Erythroblast (primary cell): ENCODE data around the gene DIAPH2.
A peak's percentile ranks its signal among the peaks of the same experiment; 100 is the strongest.

Experiments used
- DNase-seq, 2 experiments: peaks; one replicate each; lab custom pipeline; 2025; lab: John Stamatoyannopoulos, UW
- GATA1 ChIP-seq: IDR thresholded peaks from 2 replicates; pipeline ENCODE4 v1.6.1; 2011; ENCODE audit warnings: low read depth, mild to moderate bottlenecking, control low read depth, low read length, moderate library complexity
- POLR2A ChIP-seq: IDR thresholded peaks from 2 replicates; pipeline ENCODE4 v1.6.1; 2011; ENCODE audit warnings: mild to moderate bottlenecking, low read length

Gene DIAPH2

DNA sequence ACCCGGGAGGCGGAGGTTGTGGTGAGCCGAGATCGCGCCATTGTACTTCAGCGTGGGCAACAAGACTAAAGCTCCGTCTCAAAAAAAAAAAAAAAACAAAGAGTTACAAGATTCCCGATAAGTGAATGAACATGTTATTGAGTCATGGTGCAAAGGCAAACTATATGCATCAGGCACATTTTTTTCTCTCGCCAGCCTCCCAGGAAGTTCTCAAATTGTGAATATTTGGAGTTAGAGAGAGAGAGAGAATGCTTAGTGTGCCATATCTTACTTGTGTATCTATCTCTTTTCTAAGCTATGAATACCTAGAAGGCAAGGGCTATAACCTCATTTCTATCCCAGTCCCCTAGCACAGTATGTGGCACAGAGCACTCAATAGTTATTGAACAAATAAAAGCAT is 599.9 kb downstream of the DIAPH2 start:
- DNase-seq: no peak
- TF ChIP-seq POLR2A: no peak
- TF ChIP-seq GATA1: no peak

GRCh38 chrX:97290199-97290598 is 605.6 kb downstream of the DIAPH2 start:
- DNase-seq: peak; percentile 1 to 37
- TF ChIP-seq POLR2A (no peak), GATA1 (no peak)

- DNase-seq: peak in 1 of 2 experiments; percentile 25
- TF ChIP-seq POLR2A (no peak), GATA1 (no peak)
Measured at GRCh38 chrX:97294041-97294440, 609.4 kb downstream of the DIAPH2 start.

GRCh38 chrX:97295954-97296353 is 611.3 kb downstream of the DIAPH2 start:
- no peak for TF ChIP-seq POLR2A
- no peak for TF ChIP-seq GATA1

GRCh38 chrX:97306771-97307470 is 622.3 kb downstream of the DIAPH2 start:
- no peak for TF ChIP-seq POLR2A
- DNase-seq: no peak

More at GRCh38 chrX:97295954-97296353, 611.3 kb downstream of the DIAPH2 start:
- no peak for DNase-seq

DNA sequence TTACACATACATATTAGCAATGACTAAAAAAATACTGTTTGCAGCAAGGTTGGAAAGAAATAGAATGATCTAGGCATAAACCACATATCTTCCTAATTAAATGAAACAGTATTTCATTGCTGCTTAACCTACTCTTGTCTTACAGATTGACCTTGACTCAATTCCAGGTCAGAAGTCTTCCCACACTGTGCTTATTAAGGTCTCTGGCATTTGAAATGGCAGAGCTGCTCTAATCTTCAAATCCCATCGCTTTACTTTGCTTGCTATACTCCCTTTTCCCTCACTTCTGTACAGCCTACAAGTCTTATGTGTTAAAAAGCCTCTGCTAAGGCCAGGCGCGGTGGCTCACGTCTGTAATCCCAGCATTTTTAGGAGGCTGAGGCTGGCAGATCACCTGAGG is 623.5 kb downstream of the DIAPH2 start:
- DNase-seq: peak in 1 of 2 experiments; percentile 0
- TF ChIP-seq GATA1 (no peak), POLR2A (no peak)

DNA sequence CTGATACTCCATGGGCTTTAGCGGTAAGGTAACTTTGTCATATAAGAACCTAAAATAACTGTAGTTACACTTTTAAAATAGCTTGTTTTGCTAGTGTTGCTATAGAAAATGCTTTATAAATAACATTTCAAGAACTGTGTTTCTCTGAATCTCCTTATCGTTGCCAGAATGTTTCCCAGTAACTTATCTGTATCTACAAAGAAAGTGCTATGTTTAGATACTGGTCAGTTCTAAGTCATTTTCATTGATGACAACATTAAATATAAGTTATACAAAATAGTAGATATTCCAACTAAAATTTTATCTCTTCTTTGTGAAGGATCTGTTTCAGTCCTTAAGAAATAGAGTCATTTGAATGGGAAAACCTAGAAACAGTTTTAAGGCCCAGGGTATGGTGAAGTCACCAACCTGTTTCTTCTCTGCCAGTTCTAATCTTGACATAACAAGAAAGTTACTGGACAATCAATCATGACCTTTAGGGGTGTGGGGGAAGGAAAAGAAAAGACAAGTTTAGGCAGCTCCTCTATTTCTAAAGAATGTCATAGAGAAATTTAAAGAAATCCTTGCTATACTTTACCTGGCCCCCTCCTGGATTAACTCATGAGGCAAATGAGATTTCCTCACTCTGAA is 625.0 kb downstream of the DIAPH2 start:
- peak; percentile 58 to 77 for DNase-seq
- TF ChIP-seq POLR2A (no peak), GATA1 (no peak)

DNA sequence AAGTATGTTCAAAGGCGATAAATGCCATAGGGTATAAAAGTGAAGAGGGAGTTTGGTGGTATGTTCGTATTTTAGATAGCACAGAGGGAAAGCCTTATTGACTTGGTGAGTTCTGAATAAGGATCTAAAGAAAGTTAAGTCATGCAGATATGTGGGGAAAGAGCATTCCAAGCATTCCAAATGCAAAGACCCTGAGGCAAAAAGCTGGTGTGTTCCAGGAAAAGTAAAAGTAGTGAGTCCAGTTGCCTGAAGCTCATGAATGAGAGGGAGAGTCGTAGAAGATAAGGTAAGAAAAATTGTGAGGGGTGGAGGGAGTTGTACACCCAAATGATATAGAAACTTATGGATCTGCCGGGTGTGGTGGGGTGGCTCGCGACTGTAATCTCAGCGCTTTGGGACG is 625.7 kb downstream of the DIAPH2 start:
- TF ChIP-seq GATA1: no peak
- TF ChIP-seq POLR2A: no peak
- peak; percentile 35 to 49 for DNase-seq

DNA sequence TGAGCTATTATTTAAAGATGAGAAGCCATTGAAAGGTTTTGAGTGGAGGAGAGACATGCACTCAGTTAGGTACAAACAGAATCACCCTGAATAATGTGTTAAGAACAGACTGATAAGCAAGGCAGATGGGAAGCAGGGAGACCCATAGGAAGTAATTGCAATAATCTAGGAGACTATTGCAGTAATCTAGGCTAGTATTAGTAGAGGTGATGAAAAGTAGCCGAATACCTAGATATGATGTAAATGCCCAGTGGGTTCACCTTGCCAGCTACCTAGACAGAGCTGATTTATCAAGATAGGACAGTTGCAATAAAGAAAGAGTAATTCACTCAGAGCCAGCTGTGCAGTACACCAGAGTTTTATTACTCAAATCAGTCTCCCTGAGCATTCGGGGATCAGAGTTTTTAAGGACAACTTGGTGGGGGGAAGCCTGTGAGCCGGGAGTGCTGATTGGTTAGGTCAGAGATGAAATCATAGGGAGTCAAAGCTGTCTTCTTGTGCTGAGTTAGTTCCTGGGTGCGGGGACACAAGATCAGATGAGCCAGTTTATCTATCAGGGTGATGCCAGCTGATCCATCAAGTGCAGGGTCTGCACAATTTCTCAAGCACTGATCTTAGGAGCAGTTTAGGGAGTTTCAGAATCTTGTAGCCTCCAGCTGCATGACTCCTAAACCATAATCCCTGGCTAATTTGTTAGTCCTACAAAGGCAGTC is 626.6 kb downstream of the DIAPH2 start:
- TF ChIP-seq POLR2A (no peak), GATA1 (no peak)
- DNase-seq: peak in 1 of 2 experiments; percentile 1

DNA sequence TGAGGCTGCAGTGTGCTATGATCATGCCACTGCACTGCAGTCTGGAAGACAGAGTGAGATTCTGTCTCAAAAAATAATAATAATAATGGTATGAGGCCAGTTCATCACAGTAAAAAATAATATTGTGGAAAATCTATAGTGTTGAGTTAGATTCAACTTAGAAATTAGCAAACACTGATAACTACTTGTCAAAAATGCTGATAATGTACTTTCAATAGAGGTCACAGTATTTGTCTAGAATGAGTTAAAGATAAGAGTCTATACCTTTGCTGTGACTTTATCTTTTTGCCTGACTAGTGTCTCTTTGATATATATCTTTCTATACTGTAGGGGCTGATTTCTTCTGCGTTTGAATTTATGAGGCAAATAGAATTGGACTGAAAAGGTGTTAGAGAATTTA is 629.7 kb downstream of the DIAPH2 start:
- no peak for DNase-seq
- TF ChIP-seq GATA1 (no peak), POLR2A (no peak)

- peak; percentile 1 for DNase-seq
- no peak for TF ChIP-seq POLR2A
- TF ChIP-seq GATA1: no peak
Measured at GRCh38 chrX:97315939-97316338, 631.3 kb downstream of the DIAPH2 start.

- TF ChIP-seq POLR2A (no peak), GATA1 (no peak)
- peak in 1 of 2 experiments; percentile 3 for DNase-seq
Measured at GRCh38 chrX:97320305-97320704, 635.7 kb downstream of the DIAPH2 start.

- DNase-seq: no peak
Measured at GRCh38 chrX:97322401-97322800, 637.8 kb downstream of the DIAPH2 start.

DNA sequence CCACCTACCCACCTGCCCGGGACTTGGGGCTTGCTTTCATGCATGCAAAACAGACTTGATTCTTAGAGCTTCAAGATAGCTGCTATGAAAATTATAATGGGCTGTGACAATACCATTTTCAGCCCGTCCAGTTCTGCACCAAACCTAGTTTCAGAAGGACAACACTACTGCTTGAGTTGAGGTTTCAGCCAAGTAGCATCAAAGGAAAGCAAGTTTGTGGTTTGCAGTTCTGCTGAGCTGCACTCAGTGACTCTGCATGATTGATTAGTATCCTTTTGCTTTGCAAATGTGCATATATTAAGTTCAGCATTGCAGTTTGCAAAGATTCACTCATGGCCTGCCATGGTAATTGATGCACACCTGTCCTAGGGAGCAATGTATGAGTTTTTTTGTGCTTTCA is 641.8 kb downstream of the DIAPH2 start:
- no peak for TF ChIP-seq POLR2A
- no peak for DNase-seq

More at GRCh38 chrX:97322401-97322800, 637.8 kb downstream of the DIAPH2 start:
- TF ChIP-seq GATA1: no peak
- TF ChIP-seq POLR2A: no peak
